Rectal smooth muscle tissue (tissue), 1 donor: Measurements from ENCODE around the gene IARS2.
"Not testable (repeated sequence)": the region's sequence is repeated elsewhere in the genome, so short reads cannot be mapped to it uniquely, and the experiment has no call there.

Source experiments
- H3K27ac ChIP-seq: one replicate; pipeline ENCODE4 v1.7.0; 2013; ENCODE audit warnings: low read depth, low read length, inconsistent platforms
- H3K27me3 ChIP-seq: one replicate; pipeline ENCODE4 v1.7.0; 2013; ENCODE audit warnings: low read length; ENCODE audit not compliant: control insufficient read depth, insufficient read depth
- H3K36me3 ChIP-seq: one replicate; pipeline ENCODE4 v1.7.0; 2013; ENCODE audit warnings: low read length; ENCODE audit not compliant: control insufficient read depth, insufficient read depth
- H3K4me1 ChIP-seq: one replicate; pipeline ENCODE4 v1.7.0; 2013; ENCODE audit warnings: low read length; ENCODE audit not compliant: control insufficient read depth, insufficient read depth
- H3K4me3 ChIP-seq: one replicate; pipeline ENCODE4 v1.7.0; 2013; ENCODE audit warnings: low read length
- H3K9ac ChIP-seq: one replicate; pipeline ENCODE4 v1.7.0; 2013; ENCODE audit warnings: low read length

The IARS2 gene

DNA sequence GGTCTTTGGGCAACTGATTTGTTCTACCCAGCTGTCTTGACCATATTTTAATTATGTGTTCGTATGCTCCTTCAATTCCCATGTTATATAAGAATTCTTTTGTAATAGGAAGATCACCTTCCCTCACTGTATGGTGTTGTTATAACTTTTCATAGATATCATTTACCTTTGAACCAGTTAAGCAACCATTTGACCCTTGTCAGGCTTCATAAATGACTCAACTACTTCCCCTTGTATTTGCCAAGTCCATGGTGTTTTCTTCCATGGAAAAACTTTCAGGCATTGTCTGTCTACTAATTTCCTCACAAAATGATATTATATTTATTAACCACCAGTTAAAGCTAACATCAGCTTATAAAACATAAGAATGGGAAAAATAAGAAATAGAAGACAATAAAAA, 9.5 kb upstream of the IARS2 start:
- Histone ChIP-seq H3K27me3 (no peaks in the 10 kb centered on the region), H3K4me1 (no peaks in the 10 kb centered on the region), H3K9ac (no peak overlapping the region), H3K27ac (no peak overlapping the region), H3K36me3 (no peaks in the 10 kb centered on the region), H3K4me3 (no peak overlapping the region)

DNA sequence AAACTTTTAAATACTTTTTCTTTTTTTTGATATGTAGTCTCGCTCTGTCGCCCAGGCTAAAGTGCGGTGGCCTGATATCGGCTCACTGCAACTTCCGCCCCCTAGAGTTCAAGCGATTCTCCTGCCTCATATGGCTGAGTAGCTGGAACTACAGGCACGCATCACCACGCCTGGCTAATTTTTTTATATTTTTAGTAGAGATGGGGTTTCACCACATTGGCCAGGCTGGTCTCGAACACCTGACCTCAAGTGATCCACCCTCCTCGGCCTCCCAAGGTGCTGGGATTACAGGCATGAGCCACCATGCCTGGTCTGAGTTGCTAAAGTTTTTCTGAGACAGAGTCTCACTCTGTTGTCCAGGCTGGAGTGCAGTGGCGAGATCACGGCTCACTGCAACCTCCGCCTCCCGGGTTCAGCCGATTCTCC, 7.7 kb upstream of the IARS2 start:
- not testable (repeated sequence) for H3K9ac ChIP-seq, H3K36me3 ChIP-seq, H3K4me3 ChIP-seq, H3K27ac ChIP-seq, H3K4me1 ChIP-seq, H3K27me3 ChIP-seq

DNA sequence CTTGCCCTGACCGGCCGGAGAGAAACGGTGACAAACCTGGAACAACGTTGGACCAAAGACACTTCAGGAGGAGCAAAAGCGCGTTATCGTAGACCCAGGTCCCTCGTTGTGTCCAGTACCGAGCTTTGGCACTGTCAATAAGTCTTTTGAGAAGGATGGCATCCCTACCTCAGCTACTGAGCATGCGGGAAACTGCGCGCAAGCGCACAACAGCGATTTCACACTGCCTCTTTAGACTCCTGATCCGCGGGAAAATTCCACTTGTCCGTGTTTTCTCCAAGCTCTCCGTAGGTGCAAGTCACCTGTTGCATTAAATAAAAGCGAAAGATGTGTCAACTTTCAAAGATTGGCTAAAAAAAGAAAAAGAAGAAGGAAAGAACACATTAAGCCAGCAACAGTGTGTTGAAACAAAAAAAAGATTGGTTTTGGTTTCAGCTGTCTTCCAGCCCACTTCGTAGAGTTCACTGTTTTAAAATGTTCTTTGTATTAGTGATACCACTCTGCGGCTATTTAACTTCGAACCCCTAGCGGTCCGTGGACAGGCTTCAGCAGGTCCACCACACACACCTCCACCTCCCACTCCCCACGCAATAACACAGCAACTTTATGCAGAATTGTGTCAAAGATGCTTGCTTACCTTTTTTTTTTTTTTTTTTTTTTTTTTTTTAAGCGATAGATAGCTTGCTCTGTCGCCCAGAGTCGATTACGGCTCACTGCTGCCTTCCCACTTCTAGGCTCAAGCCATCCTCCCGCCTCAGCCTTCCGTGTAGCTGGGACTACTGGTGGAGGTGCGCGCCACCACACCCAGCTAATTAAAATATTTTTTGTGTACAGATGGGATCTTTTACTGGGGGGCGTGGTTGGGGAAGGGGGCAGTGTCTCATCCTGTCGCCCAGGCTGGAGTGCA, 4.0 kb upstream of the IARS2 start, which contains the start of gene BPNT1:
TSS of gene BPNT1 (minus strand) at position 139 of the 907 bp plus-strand sequence. CDS start 9,942 bp downstream, outside the sequence.
- no peak within 1 kb of the TSS for H3K27ac ChIP-seq
- no peaks in the 10 kb centered on the region for H3K27me3 ChIP-seq
- no peaks in the 10 kb centered on the region for H3K36me3 ChIP-seq
- H3K4me1 ChIP-seq, result no peaks in the 10 kb centered on the region
- peak within 1 kb of the TSS; percentile 10 for H3K9ac ChIP-seq
- H3K4me3 ChIP-seq, result peak within 1 kb of the TSS; percentile 74

DNA sequence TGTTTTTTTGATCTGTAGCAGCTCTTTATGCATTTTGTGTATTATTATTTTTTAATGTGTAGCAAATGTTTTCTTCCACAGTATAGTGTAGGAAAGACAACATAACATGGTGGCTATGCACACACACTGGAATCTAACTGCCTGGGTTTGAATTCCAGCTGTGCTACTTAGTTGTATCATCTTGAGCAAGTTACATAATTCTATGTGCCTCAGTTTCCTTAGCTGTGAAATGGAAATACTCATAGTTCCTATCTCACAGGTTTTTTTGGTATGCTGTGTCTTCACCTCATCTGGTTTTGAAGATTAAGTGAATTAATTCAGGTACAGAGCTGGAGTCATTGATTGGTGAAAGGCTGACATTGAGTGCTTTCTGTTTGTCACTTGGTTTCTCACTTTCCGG, 1.2 kb upstream of the IARS2 start:
- Histone ChIP-seq H3K27ac (no peak overlapping the region), H3K4me1 (no peaks in the 10 kb centered on the region), H3K4me3 (no peak overlapping the region)

DNA sequence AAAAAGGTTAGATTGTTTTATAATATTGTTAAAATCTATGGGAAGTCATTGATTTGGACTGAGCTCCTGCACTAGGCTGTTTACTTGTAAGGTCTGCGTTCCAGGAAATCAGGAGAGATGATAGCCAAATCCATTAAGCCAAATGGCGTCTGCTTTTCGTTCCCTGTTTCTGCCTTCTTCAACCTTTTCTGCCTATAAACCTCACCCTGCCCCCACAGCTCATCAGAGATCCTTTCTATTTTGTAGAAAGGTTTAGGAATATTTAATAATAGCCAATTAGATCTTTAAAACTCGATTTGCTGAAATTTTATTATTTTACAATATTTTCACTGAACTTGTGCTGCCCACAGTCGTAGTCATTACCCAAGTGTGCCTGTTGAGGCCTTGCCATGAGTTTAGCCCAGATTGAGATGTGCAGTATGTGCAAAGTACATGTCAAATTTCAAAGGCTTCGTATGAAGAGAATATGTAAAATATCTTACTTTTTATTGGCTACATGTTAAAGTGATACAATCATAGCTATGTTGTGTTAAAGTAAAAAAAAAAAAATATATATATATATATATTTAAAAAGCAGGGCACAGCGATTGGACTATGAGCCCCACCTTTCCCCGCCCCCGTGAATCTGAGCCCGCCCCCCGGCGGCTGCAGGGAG, 444 bp upstream of the IARS2 start:
- H3K9ac ChIP-seq, result no peak overlapping the region
- H3K27ac ChIP-seq, result peak overlapping the region; percentile 77
- H3K4me3 ChIP-seq, result no peak overlapping the region
- H3K36me3 ChIP-seq, result no peaks in the 10 kb centered on the region
- H3K4me1 ChIP-seq, result no peaks in the 10 kb centered on the region
- no peaks in the 10 kb centered on the region for H3K27me3 ChIP-seq

More for the DNA sequence above, 1.2 kb upstream of the IARS2 start:
- Histone ChIP-seq H3K27me3 (no peaks in the 10 kb centered on the region), H3K36me3 (no peaks in the 10 kb centered on the region), H3K9ac (no peak overlapping the region)

DNA sequence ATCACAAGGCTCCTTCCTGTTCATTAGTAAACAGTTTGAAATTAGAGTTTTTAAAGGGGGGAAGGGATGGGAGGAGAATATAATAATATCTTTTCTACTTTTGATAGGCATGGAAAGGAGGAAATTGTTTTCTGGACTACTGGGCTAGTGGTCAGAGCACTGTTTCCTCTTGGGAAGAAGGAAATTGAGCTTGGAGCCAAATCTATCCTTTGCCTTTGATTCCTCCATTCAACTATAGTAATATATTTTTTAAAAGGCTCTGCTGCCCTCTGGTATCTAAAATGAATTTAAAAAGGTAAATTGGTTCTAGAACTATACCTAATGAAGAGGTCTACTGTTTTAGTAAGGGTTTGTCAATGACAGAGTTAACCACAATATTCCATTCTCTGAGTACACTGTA, 5.9 kb downstream of the IARS2 start:
- H3K4me3 ChIP-seq, result no peak overlapping the region
- no peak overlapping the region for H3K27ac ChIP-seq
- no peaks in the 10 kb centered on the region for H3K27me3 ChIP-seq
- H3K36me3 ChIP-seq, result no peaks in the 10 kb centered on the region
- H3K9ac ChIP-seq, result no peak overlapping the region
- H3K4me1 ChIP-seq, result no peaks in the 10 kb centered on the region

DNA sequence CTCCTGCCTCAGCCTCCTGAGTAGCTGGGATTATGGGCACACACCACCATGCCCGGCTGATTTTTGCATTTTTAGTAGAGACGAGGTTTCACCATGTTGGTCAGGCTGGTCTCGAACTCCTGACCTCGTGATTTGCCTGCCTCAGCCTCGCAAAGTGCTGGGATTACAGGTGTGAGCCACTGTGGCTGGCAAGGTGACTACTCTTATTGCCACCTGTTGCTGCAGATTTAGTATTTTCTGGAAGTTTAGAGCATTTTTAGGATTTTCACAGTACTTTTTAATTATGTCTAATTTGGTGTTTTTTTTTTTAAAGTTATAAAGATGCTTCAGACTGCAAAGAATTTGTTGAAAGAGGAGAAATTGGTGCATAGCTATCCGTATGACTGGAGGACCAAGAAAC, 16.5 kb downstream of the IARS2 start:
- not testable (repeated sequence) for H3K9ac ChIP-seq, H3K4me1 ChIP-seq, H3K4me3 ChIP-seq, H3K27ac ChIP-seq, H3K27me3 ChIP-seq
- H3K36me3 ChIP-seq, result peaks cover 22% of the 10 kb centered on the region

DNA sequence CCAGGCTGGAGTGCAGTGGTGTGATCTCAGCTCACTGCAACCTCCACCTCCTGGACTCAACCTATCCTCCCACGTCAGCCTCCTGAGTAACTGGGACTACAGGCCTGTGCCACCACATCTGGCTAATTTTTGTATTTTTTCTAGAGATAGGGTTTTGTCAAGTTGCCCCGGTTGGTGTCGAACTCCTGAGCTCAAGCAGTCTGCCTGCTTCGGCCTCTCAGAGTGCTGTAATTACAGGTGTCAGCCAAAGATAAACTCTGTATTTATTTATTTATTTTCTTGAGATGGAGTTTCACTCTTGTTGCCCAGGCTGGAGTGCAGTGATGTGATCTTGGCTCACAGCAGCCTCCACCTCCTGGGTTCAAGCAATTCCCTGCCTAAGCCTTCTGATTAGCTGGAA, 18.7 kb downstream of the IARS2 start:
- H3K4me1 ChIP-seq, H3K4me3 ChIP-seq, H3K9ac ChIP-seq, H3K27ac ChIP-seq, H3K27me3 ChIP-seq: not testable (repeated sequence)
- H3K36me3 ChIP-seq, result peaks cover 21% of the 10 kb centered on the region

DNA sequence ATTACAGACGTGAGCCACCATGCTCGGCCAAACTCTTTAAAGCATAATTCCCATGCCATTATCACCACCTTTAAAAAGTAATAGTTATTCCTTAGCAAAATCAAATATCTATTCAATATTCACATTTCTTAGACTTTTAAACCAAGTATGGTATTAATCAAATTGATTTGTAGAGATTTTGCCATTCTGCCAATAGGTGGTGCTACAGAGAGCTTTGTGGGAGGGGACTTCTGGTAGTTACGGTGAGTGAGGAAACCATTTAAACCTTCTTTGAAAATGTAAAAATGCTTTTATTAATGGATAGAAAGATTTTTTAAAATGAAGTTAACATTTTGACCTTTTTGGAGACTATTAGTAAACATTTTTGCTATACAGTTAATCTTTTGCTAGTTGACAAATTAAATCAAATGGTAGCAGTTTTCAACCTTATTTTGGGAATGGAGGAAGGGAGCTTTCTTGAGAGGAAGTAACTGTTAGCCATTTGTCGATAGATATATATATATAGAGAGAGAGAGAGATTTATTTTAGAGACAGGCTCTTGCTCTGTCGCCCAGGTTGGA, 19.3 kb downstream of the IARS2 start:
- Histone ChIP-seq H3K9ac (no peak overlapping the region), H3K27me3 (no peaks in the 10 kb centered on the region), H3K4me1 (no peaks in the 10 kb centered on the region), H3K36me3 (peaks cover 21% of the 10 kb centered on the region), H3K4me3 (no peak overlapping the region), H3K27ac (no peak overlapping the region)

DNA sequence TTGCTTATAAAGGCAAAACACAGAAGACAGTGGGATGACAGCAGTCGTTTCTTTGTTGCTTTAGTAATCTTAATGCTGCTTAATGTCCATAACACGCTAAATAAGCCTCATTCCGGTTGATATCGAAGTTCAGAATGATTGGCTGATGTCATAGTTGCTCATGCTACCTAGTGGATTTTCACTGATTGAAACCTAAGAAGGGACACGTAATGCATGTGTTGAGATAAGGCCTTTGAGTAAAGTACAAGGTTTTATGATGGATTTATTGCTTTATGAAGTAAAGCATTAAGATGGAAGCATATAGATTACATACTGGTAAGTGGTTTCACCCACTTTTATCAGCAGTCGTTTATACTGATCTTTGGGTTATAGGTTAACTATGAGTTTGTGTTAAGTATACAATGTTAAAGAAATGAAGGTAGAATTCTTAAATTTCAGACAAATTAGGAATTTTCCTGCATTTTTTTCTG, 25.1 kb downstream of the IARS2 start:
- Histone ChIP-seq H3K27me3 (no peaks in the 10 kb centered on the region), H3K27ac (no peak overlapping the region), H3K4me3 (no peak overlapping the region), H3K9ac (no peak overlapping the region), H3K36me3 (peaks cover 9% of the 10 kb centered on the region), H3K4me1 (no peaks in the 10 kb centered on the region)

DNA sequence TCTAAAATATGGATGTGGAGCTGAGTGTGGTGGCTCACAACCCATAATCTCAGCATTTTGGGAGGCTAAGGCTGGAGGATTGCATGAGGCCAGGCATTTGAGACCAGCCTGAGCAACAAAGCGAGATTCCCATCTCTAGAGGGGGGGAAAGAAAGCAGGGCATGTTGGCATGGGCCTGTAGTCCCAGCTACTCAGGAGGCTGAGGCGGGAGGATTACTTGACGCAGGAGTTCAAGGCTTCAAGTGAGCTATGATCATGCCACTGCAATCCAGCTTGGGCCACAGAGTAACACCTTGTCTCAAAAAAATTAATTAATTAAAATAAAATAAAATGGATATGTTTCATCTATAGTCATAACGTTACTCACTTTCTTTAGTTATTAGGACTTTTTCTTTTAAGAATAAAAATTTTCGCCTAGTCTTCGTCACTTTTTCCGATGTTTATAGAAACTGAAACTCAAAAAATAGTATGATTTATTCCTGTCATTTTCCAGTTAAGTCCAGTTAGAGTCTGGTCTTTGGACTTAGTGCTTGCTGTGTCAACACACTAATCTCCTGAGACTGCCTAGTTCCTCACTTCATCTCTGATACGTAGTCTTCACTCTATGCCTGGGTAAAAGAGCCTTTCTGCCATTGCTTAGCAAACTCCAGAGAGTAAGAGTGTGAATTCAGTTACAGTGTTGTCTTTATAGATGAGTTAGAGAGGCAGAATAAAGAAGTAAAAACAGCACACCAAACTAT, 28.0 kb downstream of the IARS2 start:
- Histone ChIP-seq H3K27me3 (no peaks in the 10 kb centered on the region), H3K36me3 (no peaks in the 10 kb centered on the region), H3K27ac (no peak overlapping the region), H3K4me1 (peaks cover 3% of the 10 kb centered on the region), H3K9ac (no peak overlapping the region), H3K4me3 (no peak overlapping the region)

DNA sequence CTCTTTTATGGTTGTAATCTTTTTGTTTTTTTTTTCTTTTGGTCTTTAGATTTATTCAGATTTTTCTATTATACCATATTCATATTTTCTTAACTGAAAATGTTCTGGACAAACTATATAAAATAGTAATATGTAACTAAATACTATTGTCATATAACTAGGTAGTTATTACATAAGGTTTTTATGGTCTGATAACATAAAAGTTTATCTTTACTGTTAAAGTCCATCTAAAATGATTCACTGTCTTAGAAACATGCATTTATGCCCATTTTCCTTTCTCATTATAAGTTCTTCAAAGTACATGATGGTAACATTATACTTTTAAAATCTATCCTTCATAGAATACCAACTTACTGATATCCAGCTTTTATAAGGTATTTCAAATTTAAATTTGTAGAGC, 29.1 kb downstream of the IARS2 start:
- H3K36me3 ChIP-seq, result peaks cover 6% of the 10 kb centered on the region
- no peak overlapping the region for H3K27ac ChIP-seq
- no peak overlapping the region for H3K9ac ChIP-seq
- H3K27me3 ChIP-seq, result no peaks in the 10 kb centered on the region
- H3K4me3 ChIP-seq, result no peak overlapping the region
- H3K4me1 ChIP-seq, result peaks cover 3% of the 10 kb centered on the region
